Nephron (organoid): ENCODE results near the gene MGAT5.
A peak's percentile ranks its signal among the peaks of the same experiment; 100 is the strongest.

Experiments used
- H3K27ac Mint-ChIP-seq, 3 experiments: 2 replicates each; pipeline ENCODE4 v1.8.0; 2020; ENCODE audit warnings: mixed read lengths in 3 of 3, mild to moderate bottlenecking in 2 of 3, moderate library complexity in 1 of 3
- H3K27me3 Mint-ChIP-seq: 2 replicates; pipeline ENCODE4 v1.8.0; 2021; ENCODE audit warnings: low read depth, mild to moderate bottlenecking, moderate library complexity, mixed read lengths
- H3K36me3 Mint-ChIP-seq: 2 replicates; pipeline ENCODE4 v1.8.0; 2020; ENCODE audit warnings: low read depth, mixed read lengths
- H3K4me1 Mint-ChIP-seq: 2 replicates; pipeline ENCODE4 v1.8.0; 2020; ENCODE audit warnings: mixed read lengths
- H3K4me3 Mint-ChIP-seq, 3 experiments: 2 replicates each; pipeline ENCODE4 v1.8.0; 2020; ENCODE audit warnings: mild to moderate bottlenecking in 3 of 3, mixed read lengths in 3 of 3, moderate library complexity in 2 of 3
- H3K9me3 Mint-ChIP-seq: 2 replicates; pipeline ENCODE4 v1.8.0; 2020; ENCODE audit warnings: mixed read lengths
- CTCF ChIP-seq, 3 experiments: fragments of 200-600 bp; sonication (generic); IDR thresholded peaks; one replicate each; pipeline ENCODE4 v1.5.0; 2021; ENCODE audit warnings: antibody characterized with exemption in 3 of 3; ENCODE audit not compliant: unreplicated experiment in 3 of 3

MGAT5 gene

GRCh38 chr2:134440336-134440909, 186.6 kb downstream of the MGAT5 start:
- Mint-ChIP-seq H3K36me3 (peaks cover 35% of the 10 kb centered on the region), H3K4me1 (peaks cover 2% of the 10 kb centered on the region), H3K9me3 (no peaks in the 10 kb centered on the region), H3K27me3 (no peaks in the 10 kb centered on the region), H3K4me3 (no peak overlapping the region), H3K27ac (no peak overlapping the region)
- TF ChIP-seq CTCF (IDR thresholded peaks at IDR 0.05; ENCODE audit: unreplicated experiment in 3 of 3) = no peak

- Mint-ChIP-seq H3K4me3 (no peak overlapping the region), H3K27ac (no peak overlapping the region), H3K9me3 (no peaks in the 10 kb centered on the region), H3K36me3 (peaks cover 34% of the 10 kb centered on the region), H3K4me1 (peaks cover 11% of the 10 kb centered on the region), H3K27me3 (no peaks in the 10 kb centered on the region)
- TF ChIP-seq CTCF (IDR thresholded peaks at IDR 0.05; ENCODE audit: unreplicated experiment in 3 of 3) = no peak
Observed at GRCh38 chr2:134441153-134441863, 187.4 kb downstream of the MGAT5 start.

GRCh38 chr2:134443814-134444480, 190.1 kb downstream of the MGAT5 start:
- no peak overlapping the region for H3K27ac Mint-ChIP-seq
- TF ChIP-seq CTCF (IDR thresholded peaks at IDR 0.05; ENCODE audit: unreplicated experiment in 3 of 3) = no peak
- H3K36me3 Mint-ChIP-seq = peaks cover 34% of the 10 kb centered on the region
- H3K4me3 Mint-ChIP-seq = no peak overlapping the region
- H3K27me3 Mint-ChIP-seq = peaks cover 3% of the 10 kb centered on the region
- peaks cover 31% of the 10 kb centered on the region for H3K4me1 Mint-ChIP-seq
- no peaks in the 10 kb centered on the region for H3K9me3 Mint-ChIP-seq

GRCh38 chr2:134445116-134445515, 191.2 kb downstream of the MGAT5 start:
- Mint-ChIP-seq H3K9me3 (no peaks in the 10 kb centered on the region), H3K4me3 (no peak overlapping the region), H3K27ac (no peak overlapping the region), H3K4me1 (peaks cover 33% of the 10 kb centered on the region), H3K36me3 (peaks cover 32% of the 10 kb centered on the region), H3K27me3 (peaks cover 3% of the 10 kb centered on the region)
- TF ChIP-seq CTCF (IDR thresholded peaks at IDR 0.05; ENCODE audit: unreplicated experiment in 3 of 3) = no peak

- Mint-ChIP-seq H3K27ac (peak overlapping the region in 1 of 3 experiments; percentile 75), H3K4me1 (peaks cover 42% of the 10 kb centered on the region), H3K4me3 (no peak overlapping the region), H3K27me3 (peaks cover 3% of the 10 kb centered on the region), H3K36me3 (peaks cover 28% of the 10 kb centered on the region), H3K9me3 (no peaks in the 10 kb centered on the region)
- TF ChIP-seq CTCF (IDR thresholded peaks at IDR 0.05; ENCODE audit: unreplicated experiment in 3 of 3) = no peak
Observed at GRCh38 chr2:134445985-134446382, 192.1 kb downstream of the MGAT5 start.
